Stomach (tissue), 4 donors: ENCODE measurements around the gene FXN.

Experiments used
- CTCF ChIP-seq, 7 experiments: fragments of 450-650 bp in 4 of 7; fragments of 200-600 bp in 3 of 7; sonication (generic) in 3 of 7; IDR thresholded peaks; one replicate each; pipeline ENCODE4 v1.5.1; 2016 to 2019; ENCODE audit warnings: antibody characterized with exemption in 7 of 7, control low read depth in 2 of 7, mild to moderate bottlenecking in 1 of 7
- EP300 ChIP-seq: sonication (generic); formaldehyde crosslinking; IDR thresholded peaks from one replicate; pipeline ENCODE4 v1.6.1; 2017; ENCODE audit warnings: antibody characterized with exemption
- POLR2A ChIP-seq, 4 donors: fragments of 450-650 bp; IDR thresholded peaks; one replicate each; pipeline ENCODE4 v1.6.1; 2016; ENCODE audit warnings: antibody characterized with exemption in 4 of 4, control low read depth in 2 of 4, mild to moderate bottlenecking in 1 of 4, moderate library complexity in 1 of 4
- POLR2AphosphoS5 ChIP-seq, 3 donors: sonication (generic); formaldehyde crosslinking; IDR thresholded peaks; one replicate each; pipeline ENCODE4 v1.6.1; 2016; ENCODE audit warnings: antibody characterized with exemption in 3 of 3

- TF ChIP-seq POLR2AphosphoS5 (IDR thresholded peaks at IDR 0.05) (no peak), POLR2A (IDR thresholded peaks at IDR 0.05) (no peak), CTCF (IDR thresholded peaks at IDR 0.05) (no peak), EP300 (no peak)
Observed at GRCh38 chr9:69147041-69147834, 111.7 kb downstream of the FXN start.
